ENCODE data around the gene CHD6. TPM values are rescaled to one million over a fixed set of nuclear protein-coding genes. Genes with fewer than 3 reads are reported as not detected.
A peak's percentile ranks its signal among the peaks of the same experiment; 100 is the strongest.

CHD6 gene, protein sequence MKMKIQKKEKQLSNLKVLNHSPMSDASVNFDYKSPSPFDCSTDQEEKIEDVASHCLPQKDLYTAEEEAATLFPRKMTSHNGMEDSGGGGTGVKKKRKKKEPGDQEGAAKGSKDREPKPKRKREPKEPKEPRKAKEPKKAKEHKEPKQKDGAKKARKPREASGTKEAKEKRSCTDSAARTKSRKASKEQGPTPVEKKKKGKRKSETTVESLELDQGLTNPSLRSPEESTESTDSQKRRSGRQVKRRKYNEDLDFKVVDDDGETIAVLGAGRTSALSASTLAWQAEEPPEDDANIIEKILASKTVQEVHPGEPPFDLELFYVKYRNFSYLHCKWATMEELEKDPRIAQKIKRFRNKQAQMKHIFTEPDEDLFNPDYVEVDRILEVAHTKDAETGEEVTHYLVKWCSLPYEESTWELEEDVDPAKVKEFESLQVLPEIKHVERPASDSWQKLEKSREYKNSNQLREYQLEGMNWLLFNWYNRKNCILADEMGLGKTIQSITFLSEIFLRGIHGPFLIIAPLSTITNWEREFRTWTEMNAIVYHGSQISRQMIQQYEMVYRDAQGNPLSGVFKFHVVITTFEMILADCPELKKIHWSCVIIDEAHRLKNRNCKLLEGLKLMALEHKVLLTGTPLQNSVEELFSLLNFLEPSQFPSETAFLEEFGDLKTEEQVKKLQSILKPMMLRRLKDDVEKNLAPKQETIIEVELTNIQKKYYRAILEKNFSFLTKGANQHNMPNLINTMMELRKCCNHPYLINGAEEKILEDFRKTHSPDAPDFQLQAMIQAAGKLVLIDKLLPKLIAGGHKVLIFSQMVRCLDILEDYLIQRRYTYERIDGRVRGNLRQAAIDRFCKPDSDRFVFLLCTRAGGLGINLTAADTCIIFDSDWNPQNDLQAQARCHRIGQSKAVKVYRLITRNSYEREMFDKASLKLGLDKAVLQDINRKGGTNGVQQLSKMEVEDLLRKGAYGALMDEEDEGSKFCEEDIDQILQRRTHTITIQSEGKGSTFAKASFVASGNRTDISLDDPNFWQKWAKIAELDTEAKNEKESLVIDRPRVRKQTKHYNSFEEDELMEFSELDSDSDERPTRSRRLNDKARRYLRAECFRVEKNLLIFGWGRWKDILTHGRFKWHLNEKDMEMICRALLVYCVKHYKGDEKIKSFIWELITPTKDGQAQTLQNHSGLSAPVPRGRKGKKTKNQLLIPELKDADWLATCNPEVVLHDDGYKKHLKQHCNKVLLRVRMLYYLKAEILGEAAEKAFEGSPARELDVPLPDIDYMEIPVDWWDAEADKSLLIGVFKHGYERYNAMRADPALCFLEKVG (N-terminal part only)
- 10 to 100 TPM in 5 of 6 experiments, 1 to 10 TPM in 1; 9.3 to 24.1 (median 16.6) TPM for total RNA-seq
- long read RNA-seq, partial matches to known transcripts, result 1 of 2 reads
- long read RNA-seq, other reads (novel, unspliced or antisense), result 0 of 2 reads

DNA sequence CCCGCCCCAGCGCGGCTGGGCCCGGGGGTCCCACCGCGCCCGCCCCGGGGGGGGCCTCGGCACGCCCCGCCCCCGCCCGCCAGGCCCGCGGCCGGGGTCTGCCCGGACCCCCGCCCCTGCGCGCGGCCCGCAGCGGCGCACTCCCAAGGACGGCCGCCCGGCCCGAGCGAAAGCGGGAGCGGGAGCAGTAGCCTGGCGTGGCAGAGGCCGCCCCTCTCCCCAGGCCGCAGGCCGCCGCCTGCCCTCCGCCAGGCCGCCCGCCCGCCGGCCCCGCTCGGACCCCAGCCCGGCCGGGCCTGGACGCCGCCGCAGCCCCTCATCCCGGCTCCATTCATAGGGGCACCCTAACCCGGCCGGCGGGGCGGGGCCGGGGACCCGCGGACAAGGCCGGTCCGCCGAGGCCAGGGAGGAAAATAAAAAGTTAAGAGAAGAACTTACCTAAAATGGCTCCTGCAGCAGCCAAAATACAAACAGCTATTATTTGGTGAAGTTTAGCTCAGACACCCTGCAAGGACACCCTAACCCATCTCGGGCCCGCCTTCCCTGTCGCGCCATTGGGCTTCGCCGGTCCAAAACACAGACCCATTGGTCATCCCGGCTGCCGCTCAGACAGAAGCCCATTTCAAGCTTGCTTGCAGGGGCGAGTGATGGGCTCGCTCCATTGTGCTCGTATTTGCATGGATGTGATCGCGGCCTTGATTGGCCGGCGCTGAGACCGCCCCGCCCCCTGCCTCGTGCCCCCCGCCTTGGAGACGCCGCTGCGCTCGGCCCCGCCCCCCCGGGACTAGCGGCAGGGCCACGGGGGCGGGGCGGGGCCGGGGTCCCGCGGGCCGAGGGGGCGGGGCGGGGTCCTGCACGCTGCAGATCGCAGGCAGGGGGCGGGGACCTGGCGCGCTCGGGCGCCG lies at the start of gene CHD6:
Gene CHD6 (minus strand): TSS at position 476 of the 905 bp plus-strand sequence. CDS start 67,040 bp downstream, outside the sequence.
- TF ChIP-seq, protein P1, sequence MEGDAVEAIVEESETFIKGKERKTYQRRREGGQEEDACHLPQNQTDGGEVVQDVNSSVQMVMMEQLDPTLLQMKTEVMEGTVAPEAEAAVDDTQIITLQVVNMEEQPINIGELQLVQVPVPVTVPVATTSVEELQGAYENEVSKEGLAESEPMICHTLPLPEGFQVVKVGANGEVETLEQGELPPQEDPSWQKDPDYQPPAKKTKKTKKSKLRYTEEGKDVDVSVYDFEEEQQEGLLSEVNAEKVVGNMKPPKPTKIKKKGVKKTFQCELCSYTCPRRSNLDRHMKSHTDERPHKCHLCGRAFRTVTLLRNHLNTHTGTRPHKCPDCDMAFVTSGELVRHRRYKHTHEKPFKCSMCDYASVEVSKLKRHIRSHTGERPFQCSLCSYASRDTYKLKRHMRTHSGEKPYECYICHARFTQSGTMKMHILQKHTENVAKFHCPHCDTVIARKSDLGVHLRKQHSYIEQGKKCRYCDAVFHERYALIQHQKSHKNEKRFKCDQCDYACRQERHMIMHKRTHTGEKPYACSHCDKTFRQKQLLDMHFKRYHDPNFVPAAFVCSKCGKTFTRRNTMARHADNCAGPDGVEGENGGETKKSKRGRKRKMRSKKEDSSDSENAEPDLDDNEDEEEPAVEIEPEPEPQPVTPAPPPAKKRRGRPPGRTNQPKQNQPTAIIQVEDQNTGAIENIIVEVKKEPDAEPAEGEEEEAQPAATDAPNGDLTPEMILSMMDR (IDR thresholded peaks at IDR 0.05), result no peak
- peak; percentile 56 for TF ChIP-seq POLR2A (IDR thresholded peaks at IDR 0.05)
- no peaks in the 10 kb centered on the region for H3K9me3 ChIP-seq
- DNase-seq (peak; percentile 100), ATAC-seq (peak; percentile 97 to 99 (median 98))
- WGBS (ENCODE audit: insufficient coverage, low coverage, low lambda C conversion rate, missing lambda C conversion rate), result under 1% methylated on average over 17 of the region's 102 CpGs
- peaks cover 0 to 30% (median 14%) of the 10 kb centered on the region in 4 donors for H3K4me1 ChIP-seq
- H3K27me3 ChIP-seq, result no peaks in the 10 kb centered on the region
- intact Hi-C loops (cut with DNase I), result no loop called here
- peak within 1 kb of the TSS; percentile 66 to 85 (median 66) for H3K4me3 ChIP-seq
- H3K27ac ChIP-seq, result peak within 1 kb of the TSS in 2 of 3 donors; percentile 64 to 73
- no peaks in the 10 kb centered on the region for H3K36me3 ChIP-seq

DNA sequence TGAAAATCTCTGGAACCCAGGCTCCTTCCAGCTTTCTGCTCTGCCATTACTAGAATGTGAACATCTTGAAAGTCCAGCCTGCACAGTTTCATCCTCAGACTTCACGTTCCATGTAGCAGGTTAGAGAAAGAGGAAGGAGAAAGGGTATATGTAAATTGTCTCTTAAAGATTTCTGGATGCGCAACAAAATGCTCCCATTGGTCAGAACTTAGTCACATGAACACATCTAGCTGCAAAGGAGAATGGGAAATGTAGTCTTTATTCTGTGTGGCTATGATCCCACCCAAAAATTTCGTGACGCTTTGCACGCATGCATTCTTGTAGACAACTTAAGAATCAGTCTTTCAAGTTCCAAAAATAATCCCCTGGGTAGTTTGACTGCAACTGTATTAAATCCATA lies 46.4 kb upstream of the CHD6 start:
- Histone ChIP-seq H3K4me1 (no peaks in the 10 kb centered on the region), H3K4me3 (no peak overlapping the region), H3K9me3 (no peaks in the 10 kb centered on the region), H3K36me3 (no peaks in the 10 kb centered on the region), H3K27me3 (peaks cover 0 to 3% of the 10 kb centered on the region in 2 donors), H3K27ac (no peak overlapping the region)
- no peak for TF ChIP-seq POLR2A (IDR thresholded peaks at IDR 0.05)
- TF ChIP-seq, protein P1 (IDR thresholded peaks at IDR 0.05), result no peak
- intact Hi-C loops (cut with DNase I), result no loop called here
- 22% methylated on average over 5 of the region's 5 CpGs for WGBS (ENCODE audit: insufficient coverage, low coverage, low lambda C conversion rate, missing lambda C conversion rate)
- DNase-seq (no peak), ATAC-seq (no peak)

DNA sequence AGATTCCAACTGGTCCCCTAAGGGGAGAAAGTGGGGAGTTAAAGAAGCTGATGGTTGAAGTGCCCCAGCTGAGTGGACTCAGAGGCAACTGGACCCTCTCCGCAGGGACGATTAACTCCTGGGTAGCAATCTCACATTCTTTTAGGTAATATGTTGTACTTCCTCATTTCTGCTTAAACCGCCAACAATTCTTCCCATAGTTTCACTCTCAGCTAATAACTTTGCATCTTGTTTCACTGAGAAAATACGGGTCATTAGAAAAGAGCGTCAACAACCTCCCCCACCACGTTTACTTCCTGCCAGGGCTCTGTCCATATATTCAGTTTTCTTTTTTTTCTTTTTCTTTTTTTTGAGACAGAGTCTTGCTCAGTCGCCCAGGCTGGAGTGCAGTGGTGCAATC lies 39.5 kb upstream of the CHD6 start:
- 46% methylated on average over 7 of the region's 7 CpGs for WGBS (ENCODE audit: insufficient coverage, low coverage, low lambda C conversion rate, missing lambda C conversion rate)
- Histone ChIP-seq H3K9me3 (no peaks in the 10 kb centered on the region), H3K4me1 (no peaks in the 10 kb centered on the region), H3K36me3 (no peaks in the 10 kb centered on the region), H3K27me3 (no peaks in the 10 kb centered on the region), H3K4me3 (no peak overlapping the region), H3K27ac (no peak overlapping the region)
- no peak for ATAC-seq
- intact Hi-C loops (cut with DNase I), result no loop called here
- TF ChIP-seq, protein P1 (IDR thresholded peaks at IDR 0.05), result no peak
- TF ChIP-seq POLR2A (IDR thresholded peaks at IDR 0.05), result no peak
- DNase-seq, result no peak

Data from right lobe of liver (tissue), 6 donors.